H9 (cell line): ENCODE data around the gene ALG11. TPM values are rescaled to one million over a fixed set of nuclear protein-coding genes. Genes with fewer than 3 reads are reported as not detected.

Experiments
- DNase-seq: peaks from one replicate; pipeline ENCODE4 v3.0.0-alpha.2; 2017
- H2AFZ ChIP-seq: one replicate; pipeline ENCODE4 v1.6.1; 2013; ENCODE audit warnings: mild to moderate bottlenecking, low read length, control low read depth, moderate library complexity
- H2AK5ac ChIP-seq: 2 replicates; pipeline ENCODE4 v1.6.1; 2013; ENCODE audit warnings: low read length, control low read depth, mixed read lengths; ENCODE audit not compliant: insufficient read length
- H2BK120ac ChIP-seq: one replicate; pipeline ENCODE4 v1.6.1; 2013; ENCODE audit warnings: low read depth, mild to moderate bottlenecking, low read length, control low read depth, inconsistent platforms; ENCODE audit not compliant: poor library complexity, severe bottlenecking
- H2BK12ac ChIP-seq: 2 replicates; pipeline ENCODE4 v1.6.1; 2013; ENCODE audit warnings: low read length, control low read depth, mixed read lengths, low read depth; ENCODE audit not compliant: insufficient read length
- H2BK15ac ChIP-seq: 2 replicates; pipeline ENCODE4 v1.6.1; 2013; ENCODE audit warnings: low read depth, low read length, control low read depth
- H2BK20ac ChIP-seq: one replicate; pipeline ENCODE4 v1.6.1; 2013; ENCODE audit warnings: low read depth, mild to moderate bottlenecking, low read length, control low read depth, inconsistent platforms; ENCODE audit not compliant: poor library complexity, severe bottlenecking
- H2BK5ac ChIP-seq: 2 replicates; pipeline ENCODE4 v1.6.1; 2013; ENCODE audit warnings: low read length, control low read depth, mixed read lengths; ENCODE audit not compliant: insufficient read length
- H3K14ac ChIP-seq: 2 replicates; pipeline ENCODE4 v1.6.1; 2013; ENCODE audit warnings: low read length, control low read depth; ENCODE audit not compliant: insufficient read depth
- H3K18ac ChIP-seq: 2 replicates; pipeline ENCODE4 v1.6.1; 2013; ENCODE audit warnings: low read depth, mild to moderate bottlenecking, mixed read lengths, low read length, control low read depth; ENCODE audit not compliant: insufficient read length
- H3K23ac ChIP-seq: 2 replicates; pipeline ENCODE4 v1.6.1; 2013; ENCODE audit warnings: low read length, control low read depth, mixed read lengths, low read depth; ENCODE audit not compliant: insufficient read length
- H3K23me2 ChIP-seq: 2 replicates; pipeline ENCODE4 v1.6.1; 2013; ENCODE audit warnings: low read depth, mild to moderate bottlenecking, mixed read lengths, low read length, control low read depth; ENCODE audit not compliant: insufficient read length, poor library complexity, severe bottlenecking
- H3K27ac ChIP-seq: 2 replicates; pipeline ENCODE4 v1.5.1; 2013; ENCODE audit warnings: low read length, control low read depth, mixed read lengths, low read depth; ENCODE audit not compliant: insufficient read length
- H3K27me3 ChIP-seq: 2 replicates; pipeline ENCODE4 v1.6.1; 2013; ENCODE audit warnings: low read length, control low read depth, inconsistent platforms; ENCODE audit not compliant: insufficient read depth
- H3K4ac ChIP-seq: 2 replicates; pipeline ENCODE4 v1.6.1; 2013; ENCODE audit warnings: low read depth, mild to moderate bottlenecking, control low read depth, inconsistent platforms, low read length, moderate library complexity
- H3K4me1 ChIP-seq: 2 replicates; pipeline ENCODE4 v1.6.1; 2013; ENCODE audit warnings: low read length, control low read depth, inconsistent platforms; ENCODE audit not compliant: insufficient read depth
- H3K4me2 ChIP-seq: 2 replicates; pipeline ENCODE4 v1.6.1; 2013; ENCODE audit warnings: low read length, control low read depth, mixed read lengths; ENCODE audit not compliant: insufficient read length, insufficient read depth
- H3K56ac ChIP-seq: 2 replicates; pipeline ENCODE4 v1.6.1; 2013; ENCODE audit warnings: low read depth, mild to moderate bottlenecking, mixed read lengths, low read length, control low read depth; ENCODE audit not compliant: insufficient read length
- H3K79me1 ChIP-seq: 2 replicates; pipeline ENCODE4 v1.6.1; 2013; ENCODE audit warnings: low read depth, mild to moderate bottlenecking, moderate library complexity, low read length, control low read depth, inconsistent platforms; ENCODE audit not compliant: insufficient read depth, poor library complexity, severe bottlenecking
- H3K79me2 ChIP-seq: 2 replicates; pipeline ENCODE4 v1.6.1; 2013; ENCODE audit warnings: low read length, control low read depth, inconsistent platforms; ENCODE audit not compliant: insufficient read depth
- H3K9ac ChIP-seq: 2 replicates; pipeline ENCODE4 v1.6.1; 2013; ENCODE audit warnings: low read length, control low read depth, mixed read lengths; ENCODE audit not compliant: insufficient read length; ENCODE audit errors: extremely low read depth
- H3K9me3 ChIP-seq: one replicate; pipeline ENCODE4 v1.6.1; 2013; ENCODE audit warnings: low read depth, low read length, inconsistent platforms; ENCODE audit not compliant: control insufficient read depth
- H3T11ph ChIP-seq: one replicate; pipeline ENCODE4 v1.6.1; 2013; ENCODE audit warnings: mild to moderate bottlenecking, low read length, control low read depth, inconsistent platforms
- H4K20me1 ChIP-seq: one replicate; pipeline ENCODE4 v1.6.1; 2013; ENCODE audit not compliant: control insufficient read depth, insufficient read length, insufficient read depth
- H4K5ac ChIP-seq: 2 replicates; pipeline ENCODE4 v1.6.1; 2013; ENCODE audit warnings: low read depth, mild to moderate bottlenecking, mixed read lengths, low read length, control low read depth; ENCODE audit not compliant: insufficient read length
- H4K8ac ChIP-seq: replicated peaks from 2 replicates; pipeline ENCODE4 v1.6.1; 2013; ENCODE audit warnings: low read length, control low read depth, mixed read lengths, low read depth; ENCODE audit not compliant: insufficient read length
- H4K91ac ChIP-seq: 2 replicates; pipeline ENCODE4 v1.6.1; 2013; ENCODE audit warnings: low read depth, mild to moderate bottlenecking, moderate library complexity, mixed read lengths, low read length, control low read depth; ENCODE audit not compliant: insufficient read length
- H3K27ac Mint-ChIP-seq, 3 experiments: 2 replicates in 2 of 3; 3 replicates in 1 of 3; pipeline ENCODE4 v1.8.0; 2020 to 2021; ENCODE audit warnings: mixed read lengths in 3 of 3, mild to moderate bottlenecking in 1 of 3, moderate library complexity in 1 of 3
- H3K27me3 Mint-ChIP-seq: 2 replicates; pipeline ENCODE4 v1.8.0; 2021; ENCODE audit warnings: low read depth, mild to moderate bottlenecking, moderate library complexity, mixed read lengths
- H3K36me3 Mint-ChIP-seq, 3 experiments: 2 replicates in 2 of 3; 3 replicates in 1 of 3; pipeline ENCODE4 v1.8.0; 2020 to 2021; ENCODE audit warnings: low read depth in 3 of 3, mixed read lengths in 3 of 3; ENCODE audit not compliant: insufficient read depth in 1 of 3
- H3K4me1 Mint-ChIP-seq, 2 experiments: 2 replicates each; pipeline ENCODE4 v1.8.0; 2020; ENCODE audit warnings: mixed read lengths in 2 of 2
- H3K4me3 Mint-ChIP-seq, 2 experiments: 2 replicates in 1 of 2; 3 replicates in 1 of 2; pipeline ENCODE4 v1.8.0; 2020 to 2021; ENCODE audit warnings: mild to moderate bottlenecking in 2 of 2, mixed read lengths in 2 of 2, moderate library complexity in 1 of 2
- H3K9me3 Mint-ChIP-seq, 2 experiments: 2 replicates in 1 of 2; 3 replicates in 1 of 2; pipeline ENCODE4 v1.8.0; 2020; ENCODE audit warnings: mild to moderate bottlenecking in 2 of 2, mixed read lengths in 2 of 2, moderate library complexity in 1 of 2
- WGBS: extraction: QIAGEN DNeasy Blood & Tissue Kit; methylation state at CpG from one replicate; pipeline ENCODE4 v1.1.7; 2013; ENCODE audit warnings: missing lambda C conversion rate, low lambda C conversion rate, mixed read lengths; ENCODE audit not compliant: insufficient read length; ENCODE audit errors: extremely low coverage; 5-methylcytosine and 5-hydroxymethylcytosine counted together
- total RNA-seq: library from RNA; stranded (reverse); gene quantifications from 2 replicates; pipeline ENCODE4 v1.2.1, GENCODE V29; 2021
- TF ChIP-seq, protein P1 (sequence below): fragments of 200-600 bp; sonication (generic); conservative IDR thresholded peaks from 3 replicates; pipeline ENCODE4 v1.8.0; 2021; ENCODE audit warnings: antibody characterized with exemption, mild to moderate bottlenecking

The ALG11 gene
- total RNA-seq, 1 experiment from 2014 or later: 46.6 TPM

DNA sequence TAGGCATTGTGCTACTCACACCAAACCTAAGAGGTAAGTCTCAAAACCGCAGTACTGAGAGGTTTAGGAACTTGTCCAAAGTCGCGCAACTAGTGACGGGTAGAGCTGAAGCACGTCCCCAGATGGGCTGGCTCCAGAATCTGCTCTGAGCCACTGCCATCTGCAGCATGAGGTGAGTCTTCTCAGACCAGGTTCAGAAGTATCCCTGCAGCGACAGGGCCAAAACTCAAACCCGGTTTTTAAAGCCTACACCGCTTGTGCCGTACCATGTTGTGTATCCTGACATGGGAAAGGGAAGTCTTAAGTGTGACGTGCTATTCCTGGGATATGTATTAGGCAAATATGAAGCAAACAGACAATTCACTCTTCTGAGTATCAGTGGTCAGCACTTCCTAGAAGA is 46.0 kb upstream of the ALG11 start:
- Histone ChIP-seq H3K4me1 (no peaks in the 10 kb centered on the region), H3K9ac (no peak overlapping the region), H2BK15ac (no peak overlapping the region), H2BK20ac (no peak overlapping the region), H3K56ac (no peak overlapping the region), H3K4me2 (no peak overlapping the region), H3K27me3 (no peaks in the 10 kb centered on the region), H2BK5ac (no peak overlapping the region), H4K20me1 (no peaks in the 10 kb centered on the region), H3K27ac (no peak overlapping the region), H4K8ac (no peak overlapping the region), H3K23me2 (no peaks in the 10 kb centered on the region), H3T11ph (no peak overlapping the region), H3K18ac (no peak overlapping the region), H2AFZ (no peak overlapping the region), H2BK120ac (no peak overlapping the region), H3K79me1 (no peaks in the 10 kb centered on the region), H4K5ac (no peak overlapping the region), H3K9me3 (no peaks in the 10 kb centered on the region), H2AK5ac (no peak overlapping the region), H3K23ac (no peak overlapping the region), H3K4ac (no peak overlapping the region), H2BK12ac (no peak overlapping the region), H3K79me2 (no peaks in the 10 kb centered on the region), H3K14ac (no peak overlapping the region), H4K91ac (no peak overlapping the region)
- Mint-ChIP-seq H3K27me3 (no peaks in the 10 kb centered on the region), H3K9me3 (no peaks in the 10 kb centered on the region), H3K27ac (no peak overlapping the region), H3K4me3 (no peak overlapping the region), H3K36me3 (no peaks in the 10 kb centered on the region), H3K4me1 (no peaks in the 10 kb centered on the region)
- TF ChIP-seq, protein P1, sequence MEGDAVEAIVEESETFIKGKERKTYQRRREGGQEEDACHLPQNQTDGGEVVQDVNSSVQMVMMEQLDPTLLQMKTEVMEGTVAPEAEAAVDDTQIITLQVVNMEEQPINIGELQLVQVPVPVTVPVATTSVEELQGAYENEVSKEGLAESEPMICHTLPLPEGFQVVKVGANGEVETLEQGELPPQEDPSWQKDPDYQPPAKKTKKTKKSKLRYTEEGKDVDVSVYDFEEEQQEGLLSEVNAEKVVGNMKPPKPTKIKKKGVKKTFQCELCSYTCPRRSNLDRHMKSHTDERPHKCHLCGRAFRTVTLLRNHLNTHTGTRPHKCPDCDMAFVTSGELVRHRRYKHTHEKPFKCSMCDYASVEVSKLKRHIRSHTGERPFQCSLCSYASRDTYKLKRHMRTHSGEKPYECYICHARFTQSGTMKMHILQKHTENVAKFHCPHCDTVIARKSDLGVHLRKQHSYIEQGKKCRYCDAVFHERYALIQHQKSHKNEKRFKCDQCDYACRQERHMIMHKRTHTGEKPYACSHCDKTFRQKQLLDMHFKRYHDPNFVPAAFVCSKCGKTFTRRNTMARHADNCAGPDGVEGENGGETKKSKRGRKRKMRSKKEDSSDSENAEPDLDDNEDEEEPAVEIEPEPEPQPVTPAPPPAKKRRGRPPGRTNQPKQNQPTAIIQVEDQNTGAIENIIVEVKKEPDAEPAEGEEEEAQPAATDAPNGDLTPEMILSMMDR: no peak
- no CpG with 5 or more reads among the region's 10 CpGs for WGBS
- DNase-seq: no peak
